Liver (tissue), 9 donors: ENCODE data around the gene TTC39A. TPM values are rescaled to one million over a fixed set of nuclear protein-coding genes. Genes with fewer than 3 reads are reported as not detected.

Experiments used
- DNase-seq: peaks from one replicate; pipeline ENCODE4 v3.0.0-alpha.2; 2017; ENCODE audit warnings: low spot score
- H3K27ac ChIP-seq, 2 donors: one replicate each; pipeline ENCODE4 v1.7.0; 2013; ENCODE audit warnings: inconsistent platforms in 2 of 2, low read length in 2 of 2, control low read depth in 1 of 2, low read depth in 1 of 2, mild to moderate bottlenecking in 1 of 2
- H3K27me3 ChIP-seq, 4 donors: one replicate each; pipeline versions ENCODE4 v1.6.1 to v1.7.0; 2013; ENCODE audit warnings: low read length in 3 of 4, inconsistent platforms in 1 of 4, mild to moderate bottlenecking in 1 of 4, moderate library complexity in 1 of 4; ENCODE audit not compliant: control insufficient read depth in 4 of 4, insufficient read depth in 4 of 4
- H3K36me3 ChIP-seq, 4 donors: one replicate each; pipeline versions ENCODE4 v1.6.1 to v1.7.0; 2013; ENCODE audit warnings: low read length in 3 of 4, mild to moderate bottlenecking in 3 of 4, low read depth in 1 of 4, moderate library complexity in 1 of 4; ENCODE audit not compliant: control insufficient read depth in 4 of 4, insufficient read depth in 3 of 4
- H3K4me1 ChIP-seq, 4 donors: one replicate each; pipeline versions ENCODE4 v1.6.1 to v1.7.0; 2013; ENCODE audit warnings: low read length in 3 of 4, mild to moderate bottlenecking in 3 of 4, moderate library complexity in 1 of 4; ENCODE audit not compliant: control insufficient read depth in 4 of 4, insufficient read depth in 4 of 4
- H3K4me3 ChIP-seq, 3 donors: one replicate each; pipeline versions ENCODE4 v1.6.1 to v1.7.0; 2013; ENCODE audit warnings: low read length in 3 of 3, control low read depth in 1 of 3, low read depth in 1 of 3, mild to moderate bottlenecking in 1 of 3
- H3K9ac ChIP-seq, 2 donors: one replicate each; pipeline ENCODE4 v1.7.0; 2013; ENCODE audit warnings: low read length in 2 of 2, mild to moderate bottlenecking in 2 of 2, moderate library complexity in 2 of 2, control low read depth in 1 of 2, low read depth in 1 of 2
- H3K9me3 ChIP-seq, 4 donors: one replicate each; pipeline versions ENCODE4 v1.6.1 to v1.7.0; 2013; ENCODE audit warnings: low read length in 3 of 4; ENCODE audit not compliant: control insufficient read depth in 4 of 4
- ATF3 ChIP-seq: IDR thresholded peaks from 2 replicates; pipeline ENCODE4 v1.6.1; 2016; ENCODE audit warnings: antibody characterized with exemption
- EGR1 ChIP-seq, 2 donors: IDR thresholded peaks; 2 replicates each; pipeline ENCODE4 v1.6.1; 2016 to 2018; ENCODE audit warnings: antibody characterized with exemption in 2 of 2, low read depth in 2 of 2
- FOXA1 ChIP-seq: IDR thresholded peaks from 2 replicates; pipeline ENCODE4 v1.6.1; 2016; ENCODE audit warnings: antibody characterized with exemption
- FOXA2 ChIP-seq: IDR thresholded peaks from 2 replicates; pipeline ENCODE4 v1.6.1; 2016; ENCODE audit warnings: antibody characterized with exemption
- HNF4A ChIP-seq, 2 donors: conservative IDR thresholded peaks; 2 replicates each; pipeline ENCODE4 v1.6.1; 2016; ENCODE audit warnings: antibody characterized with exemption in 2 of 2, mild to moderate bottlenecking in 2 of 2
- HNF4G ChIP-seq: IDR thresholded peaks from 2 replicates; pipeline ENCODE4 v1.6.1; 2016; ENCODE audit warnings: antibody characterized with exemption
- JUND ChIP-seq, 2 donors: IDR thresholded peaks; 2 replicates each; pipeline ENCODE4 v1.6.1; 2016; ENCODE audit warnings: antibody characterized with exemption in 2 of 2
- RAD21 ChIP-seq, 2 donors: IDR thresholded peaks; 2 replicates each; pipeline ENCODE4 v1.6.1; 2016; ENCODE audit warnings: antibody characterized with exemption in 2 of 2, mild to moderate bottlenecking in 2 of 2
- REST ChIP-seq: IDR thresholded peaks from 2 replicates; pipeline ENCODE4 v1.6.1; 2016; ENCODE audit warnings: antibody characterized with exemption, mild to moderate bottlenecking
- RXRA ChIP-seq, 2 donors: IDR thresholded peaks; 2 replicates each; pipeline ENCODE4 v1.6.1; 2017 to 2018; ENCODE audit warnings: antibody characterized with exemption in 2 of 2, mild to moderate bottlenecking in 1 of 2
- TAF1 ChIP-seq: conservative IDR thresholded peaks from 2 replicates; pipeline ENCODE4 v1.6.1; 2016; ENCODE audit warnings: antibody characterized with exemption, mild to moderate bottlenecking
- WGBS: extraction: QIAGEN DNeasy Blood & Tissue Kit; methylation state at CpG from one replicate; pipeline ENCODE4 v1.1.7; 2013; 5-methylcytosine and 5-hydroxymethylcytosine counted together
- polyA plus RNA-seq, 2 donors: library from polyadenylated mRNA; stranded (reverse) in 1 of 2; unstranded in 1 of 2; fragments of 200-250 nt in 1 of 2; fragments of >200 nt in 1 of 2; fragmentation: Nextera tagmentation in 1 of 2; extraction: Ambion mirVana in 1 of 2; gene quantifications; one replicate each; pipeline versions ENCODE4 v1.2.1 to v1.2.3, GENCODE V29; 2013 to 2015
- total RNA-seq, 2 donors: library from RNA; depleted of rRNA; stranded (reverse); fragments of >200 nt; gene quantifications; one replicate each; pipeline ENCODE4 v1.2.3, GENCODE V29; 2014
- TF ChIP-seq, protein P1 (sequence below): IDR thresholded peaks from 2 replicates; pipeline ENCODE4 v1.6.1; 2016; ENCODE audit warnings: antibody characterized with exemption
- TF ChIP-seq, protein P2 (sequence below): IDR thresholded peaks from 2 replicates; pipeline ENCODE4 v1.6.1; 2016; ENCODE audit warnings: antibody characterized with exemption
- donor health status: healthy.
- donor health status: healthy.
- donor health status: healthy.
- donor health status: healthy.
- donor health status: healthy.

Gene TTC39A
- total and polyA plus RNA-seq, 4 donors: 0.32 to 1.9 (median 1.4) TPM

- H3K36me3 ChIP-seq: peaks cover 2 to 20% (median 12%) of the 10 kb centered on the region in 4 donors
- no peaks in the 10 kb centered on the region for H3K9me3 ChIP-seq
- no peaks in the 10 kb centered on the region for H3K27me3 ChIP-seq
- DNase-seq: no peak
- H3K27ac ChIP-seq: no peak overlapping the region
- H3K9ac ChIP-seq: no peak overlapping the region
- H3K4me3 ChIP-seq: no peak overlapping the region
- TF ChIP-seq JUND (IDR thresholded peaks at IDR 0.05): no peak
- TF ChIP-seq, protein P1, sequence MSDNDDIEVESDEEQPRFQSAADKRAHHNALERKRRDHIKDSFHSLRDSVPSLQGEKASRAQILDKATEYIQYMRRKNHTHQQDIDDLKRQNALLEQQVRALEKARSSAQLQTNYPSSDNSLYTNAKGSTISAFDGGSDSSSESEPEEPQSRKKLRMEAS: no peak
- TF ChIP-seq FOXA1: no peak
- TF ChIP-seq RAD21 (IDR thresholded peaks at IDR 0.05): no peak
- TF ChIP-seq HNF4A (conservative IDR thresholded peaks at IDR 0.05): no peak
- TF ChIP-seq FOXA2: no peak
- no peak for TF ChIP-seq REST
- TF ChIP-seq TAF1: no peak
- H3K4me1 ChIP-seq: peaks cover 0 to 3% (median under 1%) of the 10 kb centered on the region in 4 donors
These were observed 59.6 kb downstream of the TTC39A start for GRCh38 chr1:51270751-51271150.

DNA sequence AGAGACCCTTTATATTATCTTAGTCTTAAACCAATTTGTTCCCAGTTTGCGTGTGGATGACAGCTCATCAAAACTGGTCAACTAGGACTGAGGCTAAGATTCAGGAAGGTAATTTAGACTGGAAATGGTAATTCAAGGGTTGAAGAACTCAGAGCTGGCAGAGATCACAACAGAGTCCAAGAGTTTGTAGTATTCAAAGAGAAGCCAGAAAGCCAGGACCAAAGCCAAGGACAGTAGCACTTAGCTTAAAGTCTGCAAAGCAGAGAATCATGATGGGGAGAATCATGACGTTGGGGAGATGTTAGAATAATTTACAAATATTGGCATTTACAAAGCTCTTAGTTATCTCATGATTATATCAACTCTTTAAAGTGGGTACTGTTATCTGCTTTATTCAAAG is 61.7 kb downstream of the TTC39A start:
- Histone ChIP-seq H3K4me3 (no peak overlapping the region), H3K9me3 (no peaks in the 10 kb centered on the region), H3K36me3 (peaks cover 0 to 18% (median 12%) of the 10 kb centered on the region in 4 donors), H3K9ac (no peak overlapping the region), H3K27ac (no peak overlapping the region), H3K27me3 (no peaks in the 10 kb centered on the region), H3K4me1 (peaks cover 0 to 9% (median under 1%) of the 10 kb centered on the region in 4 donors)
- DNase-seq: no peak
- WGBS: 69% methylated on average over 2 of the region's 2 CpGs
- no peak for TF ChIP-seq EGR1 (IDR thresholded peaks at IDR 0.05; ENCODE audit: low read depth in 2 of 2)
- no peak for TF ChIP-seq HNF4G
- no peak for TF ChIP-seq RXRA (IDR thresholded peaks at IDR 0.05)
- TF ChIP-seq, protein P2, sequence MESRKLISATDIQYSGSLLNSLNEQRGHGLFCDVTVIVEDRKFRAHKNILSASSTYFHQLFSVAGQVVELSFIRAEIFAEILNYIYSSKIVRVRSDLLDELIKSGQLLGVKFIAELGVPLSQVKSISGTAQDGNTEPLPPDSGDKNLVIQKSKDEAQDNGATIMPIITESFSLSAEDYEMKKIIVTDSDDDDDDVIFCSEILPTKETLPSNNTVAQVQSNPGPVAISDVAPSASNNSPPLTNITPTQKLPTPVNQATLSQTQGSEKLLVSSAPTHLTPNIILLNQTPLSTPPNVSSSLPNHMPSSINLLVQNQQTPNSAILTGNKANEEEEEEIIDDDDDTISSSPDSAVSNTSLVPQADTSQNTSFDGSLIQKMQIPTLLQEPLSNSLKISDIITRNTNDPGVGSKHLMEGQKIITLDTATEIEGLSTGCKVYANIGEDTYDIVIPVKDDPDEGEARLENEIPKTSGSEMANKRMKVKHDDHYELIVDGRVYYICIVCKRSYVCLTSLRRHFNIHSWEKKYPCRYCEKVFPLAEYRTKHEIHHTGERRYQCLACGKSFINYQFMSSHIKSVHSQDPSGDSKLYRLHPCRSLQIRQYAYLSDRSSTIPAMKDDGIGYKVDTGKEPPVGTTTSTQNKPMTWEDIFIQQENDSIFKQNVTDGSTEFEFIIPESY: no peak
- no peak for TF ChIP-seq REST
- no peak for TF ChIP-seq FOXA2
- TF ChIP-seq JUND (IDR thresholded peaks at IDR 0.05): no peak
- TF ChIP-seq RAD21 (IDR thresholded peaks at IDR 0.05): no peak
- no peak for TF ChIP-seq HNF4A (conservative IDR thresholded peaks at IDR 0.05)
- no peak for TF ChIP-seq ATF3
- no peak for TF ChIP-seq FOXA1
- TF ChIP-seq, protein P1: no peak
